ENCODE data around the gene PRSS27. TPM values are rescaled to one million over a fixed set of nuclear protein-coding genes. Genes with fewer than 3 reads are reported as not detected.

PRSS27 gene
- total and polyA plus RNA-seq, 2 donors (not counting 3 experiments of a cell fraction or from before 2014, with no cell fraction given): 0.33 to 0.53 TPM

DNA sequence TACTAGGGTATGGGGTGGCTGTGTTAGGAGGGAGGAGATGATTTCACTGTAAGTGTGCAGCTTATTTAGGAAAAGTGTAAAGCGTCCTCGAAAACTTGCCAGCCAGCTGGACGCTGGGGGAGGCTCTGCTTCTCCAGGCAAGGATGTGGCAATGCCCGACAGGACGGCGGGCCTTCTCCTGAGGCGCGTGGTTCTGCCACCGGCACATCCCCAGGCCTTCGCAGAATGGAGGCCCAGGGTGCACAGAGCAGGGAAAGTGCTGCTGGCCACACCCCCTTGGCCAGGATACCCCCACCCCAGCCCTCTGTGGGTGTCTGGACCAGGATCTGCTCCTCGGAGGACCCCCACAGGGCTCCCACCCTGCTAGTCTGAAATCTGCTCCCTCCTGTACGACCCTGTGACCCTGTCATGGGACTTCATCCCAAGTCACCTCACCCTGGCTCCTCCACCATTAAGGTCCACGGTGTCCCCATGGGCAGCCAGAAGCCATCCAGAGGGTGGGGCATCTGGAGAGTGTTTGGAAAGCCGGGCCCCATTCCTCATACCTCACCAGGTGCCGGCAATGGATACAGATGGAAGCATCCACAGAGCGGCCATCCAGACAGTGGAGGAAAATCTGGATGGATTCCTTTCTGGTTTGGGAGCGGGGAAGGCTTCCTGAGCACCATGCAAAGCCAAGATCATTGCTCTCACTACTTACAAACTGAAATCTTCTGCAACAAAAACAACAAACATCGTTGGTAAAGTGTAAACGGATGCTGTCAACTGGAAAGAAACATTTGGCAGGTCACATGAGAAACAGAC, 23.2 kb upstream of the PRSS27 start:
- Histone ChIP-seq H3K27ac (ENCODE audit: insufficient read depth, low read depth, low read length) (no peak overlapping the region), H3K9me3 (replicated peaks; ENCODE audit: control insufficient read depth, insufficient read depth, low read length) (no peaks in the 10 kb centered on the region), H3K27me3 (ENCODE audit: control insufficient read depth in 2 of 2, insufficient read depth in 2 of 2, low read length in 2 of 2) (no peaks in the 10 kb centered on the region), H4K20me1 (replicated peaks; ENCODE audit: control insufficient read depth, extremely low read depth, insufficient read depth, low read length) (no peaks in the 10 kb centered on the region), H3K36me3 (ENCODE audit: control insufficient read depth in 2 of 2, extremely low read depth in 1 of 2, insufficient read depth in 2 of 2, low read length in 2 of 2) (no peaks in the 10 kb centered on the region), H3K4me1 (ENCODE audit: control insufficient read depth, extremely low read depth, insufficient read depth, low read length) (no peaks in the 10 kb centered on the region), H3K79me2 (ENCODE audit: control insufficient read depth, insufficient read depth, low read length) (no peaks in the 10 kb centered on the region), H3K4me3 (replicated peaks in 1 of 3; ENCODE audit: insufficient read depth in 1 of 3, low read depth in 1 of 3, low read length in 3 of 3) (no peak overlapping the region), H2AFZ (ENCODE audit: low read depth, low read length) (no peak overlapping the region), H3K9ac (replicated peaks; ENCODE audit: extremely low read depth, insufficient read depth, low read length) (no peak overlapping the region), H3K9me1 (replicated peaks; ENCODE audit: control insufficient read depth, extremely low read depth, insufficient read depth, low read length) (no peaks in the 10 kb centered on the region), H3K4me2 (ENCODE audit: insufficient read depth, low read length) (no peak overlapping the region)
- ChIA-PET CTCF (no interaction called here), POLR2A (no interaction called here)
- no peak for DNase-seq (ENCODE audit: low read depth, low spot score)
- TF ChIP-seq, protein P1, sequence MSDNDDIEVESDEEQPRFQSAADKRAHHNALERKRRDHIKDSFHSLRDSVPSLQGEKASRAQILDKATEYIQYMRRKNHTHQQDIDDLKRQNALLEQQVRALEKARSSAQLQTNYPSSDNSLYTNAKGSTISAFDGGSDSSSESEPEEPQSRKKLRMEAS (IDR thresholded peaks at IDR 0.05; ENCODE audit: insufficient read depth, insufficient read length): no peak
- TF ChIP-seq FOS (IDR thresholded peaks at IDR 0.05; ENCODE audit: borderline replicate concordance, insufficient read depth, low read length): no peak
- no peak for TF ChIP-seq POLR2A (IDR thresholded peaks at IDR 0.05; ENCODE audit: low read depth, low read length)
- TF ChIP-seq, protein P2, sequence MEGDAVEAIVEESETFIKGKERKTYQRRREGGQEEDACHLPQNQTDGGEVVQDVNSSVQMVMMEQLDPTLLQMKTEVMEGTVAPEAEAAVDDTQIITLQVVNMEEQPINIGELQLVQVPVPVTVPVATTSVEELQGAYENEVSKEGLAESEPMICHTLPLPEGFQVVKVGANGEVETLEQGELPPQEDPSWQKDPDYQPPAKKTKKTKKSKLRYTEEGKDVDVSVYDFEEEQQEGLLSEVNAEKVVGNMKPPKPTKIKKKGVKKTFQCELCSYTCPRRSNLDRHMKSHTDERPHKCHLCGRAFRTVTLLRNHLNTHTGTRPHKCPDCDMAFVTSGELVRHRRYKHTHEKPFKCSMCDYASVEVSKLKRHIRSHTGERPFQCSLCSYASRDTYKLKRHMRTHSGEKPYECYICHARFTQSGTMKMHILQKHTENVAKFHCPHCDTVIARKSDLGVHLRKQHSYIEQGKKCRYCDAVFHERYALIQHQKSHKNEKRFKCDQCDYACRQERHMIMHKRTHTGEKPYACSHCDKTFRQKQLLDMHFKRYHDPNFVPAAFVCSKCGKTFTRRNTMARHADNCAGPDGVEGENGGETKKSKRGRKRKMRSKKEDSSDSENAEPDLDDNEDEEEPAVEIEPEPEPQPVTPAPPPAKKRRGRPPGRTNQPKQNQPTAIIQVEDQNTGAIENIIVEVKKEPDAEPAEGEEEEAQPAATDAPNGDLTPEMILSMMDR (IDR thresholded peaks at IDR 0.05; ENCODE audit: extremely low read depth in 1 of 2, insufficient read depth in 1 of 2, low read depth in 1 of 2, low read length in 2 of 2): no peak
- TF ChIP-seq GATA2 (IDR thresholded peaks at IDR 0.05; ENCODE audit: insufficient read depth, insufficient read length, low read depth, low read length): no peak
- TF ChIP-seq POLR2AphosphoS5 (IDR thresholded peaks at IDR 0.05; ENCODE audit: insufficient read depth, low read depth, low read length): no peak
- no peak for TF ChIP-seq EZH2 (IDR thresholded peaks at IDR 0.05; ENCODE audit: borderline replicate concordance, low read depth, low read length, severe bottlenecking)
- no peak for FAIRE-seq
- intact Hi-C loops (cut with micrococcal nuclease): no loop called here
- no TSS peak for BruUV-seq (replicated peaks)
- dilution Hi-C loops (cut with MboI; ENCODE audit: extremely low pct_ligation_motif_present, low sequenced_read_pairs): no loop called here

Measured in endothelial cell of umbilical vein (primary cell).